HG03378 (cell line): ENCODE data around the gene KPNA1.

Source experiments
- ATAC-seq: cut with Tn5 transposase; IDR thresholded peaks from one replicate; pipeline ENCODE4 v1.9.1; 2021; ENCODE audit warnings: mild to moderate bottlenecking, moderate library complexity; ENCODE audit not compliant: unreplicated experiment

Gene KPNA1

DNA sequence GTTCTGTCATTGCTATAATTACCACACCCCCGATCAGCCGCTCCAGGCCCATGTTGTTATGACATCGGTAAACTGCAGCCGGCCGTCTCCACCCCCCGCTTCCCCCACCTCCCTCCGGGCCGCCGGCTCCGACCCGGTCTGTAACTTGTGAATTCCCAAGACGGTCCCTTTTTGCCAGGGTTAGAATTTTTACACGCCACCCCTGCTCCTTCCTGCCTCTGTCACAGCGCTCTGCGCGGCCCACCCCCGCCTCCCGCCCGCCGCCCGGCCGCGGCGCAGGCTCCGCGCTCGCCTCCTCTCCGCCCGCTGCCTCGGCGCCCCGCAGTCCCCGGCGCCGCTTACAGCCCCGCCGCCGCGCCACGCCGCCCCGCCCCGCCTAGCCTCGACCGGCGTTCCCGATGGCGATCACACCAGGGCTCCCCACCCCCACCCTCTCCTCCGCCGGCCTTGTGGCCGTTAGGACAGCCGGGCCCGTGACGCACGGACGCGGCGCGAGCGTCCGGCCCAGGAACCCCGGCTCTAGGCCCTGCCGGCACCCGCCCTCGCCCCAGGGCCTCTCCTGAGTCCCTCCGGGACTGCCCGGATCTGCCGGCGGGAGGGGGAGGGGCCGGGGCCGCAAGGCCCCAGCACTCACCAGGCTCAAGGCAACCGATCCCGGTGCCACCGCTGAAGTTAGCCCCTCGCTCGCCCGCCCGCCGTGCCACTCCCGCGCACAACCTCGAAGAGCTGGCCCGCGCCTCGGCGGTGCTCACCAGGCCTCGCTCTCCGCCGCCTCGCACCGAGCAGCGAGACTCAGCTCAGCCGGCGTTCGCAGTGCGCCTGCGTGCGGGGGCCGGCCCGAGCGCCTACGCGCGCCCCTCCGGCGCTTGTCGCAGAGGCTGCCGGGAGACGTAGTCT, at the start of gene KPNA1:
Gene KPNA1 (minus strand): TSS at position 817 of the 897 bp plus-strand sequence. CDS start 18,374 bp downstream, outside the sequence.
- peak; percentile 85 for ATAC-seq

- peak; percentile 61 for ATAC-seq
Measured at GRCh38 chr3:122564155-122564912, 49.6 kb upstream of the KPNA1 start, which contains the start of the genes DTX3L and PARP9. TSS of gene DTX3L (plus strand) at chr3:122564338. CDS start at chr3:122564427, 89 bp downstream. TSS of gene PARP9 (minus strand) at chr3:122564300. CDS start at chr3:122559620, 4,680 bp downstream.

GRCh38 chr3:122563717-122564025, 48.9 kb upstream of the KPNA1 start:
- ATAC-seq = no peak

DNA sequence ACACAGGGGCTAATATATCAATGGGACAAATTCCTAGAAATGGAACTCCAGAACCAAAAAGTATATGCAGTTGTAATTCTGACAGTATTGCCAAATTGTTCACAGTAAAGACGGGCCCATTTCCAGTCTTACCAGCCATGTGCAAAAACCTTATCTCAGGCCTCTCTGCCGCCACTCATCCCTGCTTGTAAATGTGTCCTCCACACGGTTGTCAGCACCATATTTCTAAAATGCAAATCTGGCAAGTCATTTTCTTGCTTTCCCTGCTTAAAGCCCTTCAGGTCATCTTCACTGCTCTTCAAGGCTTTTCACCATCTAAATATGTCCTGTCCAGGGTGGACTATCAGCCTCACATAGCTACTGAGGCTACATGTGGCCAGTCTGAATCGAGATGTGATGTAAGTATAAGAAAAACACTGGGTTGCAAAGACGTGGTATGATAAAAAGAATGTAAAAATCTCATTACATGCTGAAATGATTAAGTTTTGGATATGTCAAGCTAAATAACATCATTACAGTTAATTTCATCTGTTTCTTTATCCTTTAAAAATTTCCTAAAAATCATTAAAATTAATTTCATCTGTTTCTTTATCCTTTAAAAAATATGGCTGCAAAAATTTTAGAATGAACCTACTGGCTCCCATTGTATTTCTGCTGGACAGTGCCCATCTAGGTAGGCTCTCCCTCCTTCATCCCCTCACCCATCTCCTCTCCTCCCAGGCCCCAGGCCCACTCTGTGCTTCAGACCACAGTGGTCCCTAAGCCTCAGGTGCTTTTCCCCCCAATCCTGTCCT, 48.4 kb upstream of the KPNA1 start:
- ATAC-seq = no peak

DNA sequence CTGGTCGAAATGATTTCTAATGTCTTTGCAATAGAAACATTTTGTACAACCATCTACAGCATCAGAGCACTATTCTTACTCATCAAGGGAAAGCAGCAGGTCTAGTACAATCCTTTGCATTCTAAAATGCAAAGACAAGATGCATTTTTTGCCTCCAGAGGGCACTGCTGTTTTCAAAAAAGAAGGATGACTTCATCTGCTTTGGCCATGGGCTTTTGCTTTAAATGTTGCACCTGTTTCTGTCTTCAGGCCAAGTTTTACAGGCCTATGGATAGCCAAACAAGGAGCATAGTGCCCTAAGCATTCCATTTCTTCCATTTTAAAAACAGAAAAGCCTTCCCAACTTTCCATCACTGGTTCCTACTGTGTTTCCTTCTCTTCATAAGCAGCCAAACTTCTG, 45.9 kb upstream of the KPNA1 start:
- peak; percentile 43 for ATAC-seq

DNA sequence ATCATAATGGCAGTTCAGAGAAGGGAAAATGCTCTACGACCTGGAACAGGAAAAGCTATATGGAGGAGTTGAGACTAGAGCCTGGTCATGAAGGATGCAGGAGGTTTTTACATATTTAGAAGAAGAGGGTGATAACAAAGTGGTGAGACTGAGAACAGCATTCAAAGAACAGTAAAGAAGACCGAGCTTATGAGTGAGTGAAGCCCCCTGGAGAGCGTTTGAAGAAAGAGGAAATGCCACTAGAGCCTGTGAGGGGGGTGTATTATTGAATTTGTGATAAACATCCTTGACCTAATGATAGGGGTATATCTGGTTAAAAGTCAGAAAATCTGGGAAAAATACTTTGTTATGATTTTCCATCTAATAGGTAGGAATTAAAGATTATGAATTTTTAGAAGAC, 45.2 kb upstream of the KPNA1 start:
- no peak for ATAC-seq

GRCh38 chr3:122558605-122559004, 43.9 kb upstream of the KPNA1 start:
- no peak for ATAC-seq

DNA sequence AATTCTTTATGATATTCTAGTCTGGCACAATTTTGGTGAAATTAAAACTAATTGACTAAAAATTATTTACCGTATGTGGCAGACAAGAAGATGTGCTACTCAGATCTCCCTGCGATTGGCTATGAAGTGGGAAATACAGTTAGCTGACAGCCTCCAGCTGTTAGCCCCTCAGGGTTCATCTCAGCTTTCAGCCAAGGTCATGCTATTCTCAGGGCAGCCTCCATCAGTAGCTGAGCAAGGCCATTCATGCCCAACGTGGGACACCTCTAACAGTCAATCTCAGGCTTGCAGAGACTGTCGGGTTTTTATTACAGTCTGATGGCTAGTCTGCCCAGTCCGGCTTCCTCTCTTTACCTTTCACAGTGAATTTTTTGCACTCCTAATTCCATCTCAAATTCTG, 42.6 kb upstream of the KPNA1 start:
- no peak for ATAC-seq

DNA sequence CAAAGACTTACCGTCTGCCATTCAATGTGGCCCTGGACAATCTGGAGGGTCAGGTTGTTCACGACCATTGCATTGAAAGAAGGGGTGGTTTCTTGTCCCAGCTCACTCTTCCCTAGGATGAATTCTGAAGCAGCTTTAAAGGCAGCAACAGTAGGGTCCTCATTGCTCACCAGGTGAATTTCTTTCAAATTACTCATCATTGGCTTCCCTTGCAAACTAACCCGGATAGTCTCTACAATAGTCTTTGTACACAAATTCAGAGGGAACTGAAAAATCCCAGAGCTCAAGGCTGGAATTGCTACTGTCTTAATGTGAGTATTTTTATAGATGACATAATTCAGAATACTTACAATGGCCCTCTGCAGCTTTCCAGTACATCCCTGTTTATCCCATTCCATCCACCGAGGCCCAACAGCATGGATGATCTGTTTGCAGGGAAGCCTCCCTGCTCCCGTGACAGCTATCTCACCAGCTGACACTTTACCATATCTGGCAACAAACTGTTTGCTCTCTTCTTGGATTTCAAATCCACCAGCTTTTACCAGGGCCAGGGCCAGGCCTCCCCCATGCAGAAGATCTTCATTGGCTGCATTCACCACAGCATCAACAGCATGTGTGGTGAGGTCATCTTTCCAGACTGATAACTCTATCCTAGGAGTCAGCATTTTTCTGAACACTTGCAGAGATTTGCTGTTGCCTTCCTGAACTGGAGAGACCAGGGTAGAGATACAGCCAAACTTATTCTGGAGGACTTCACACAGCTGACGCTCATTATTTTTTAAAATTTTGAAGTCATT, 40.7 kb upstream of the KPNA1 start:
- no peak for ATAC-seq

GRCh38 chr3:122553171-122553570, 38.4 kb upstream of the KPNA1 start:
- no peak for ATAC-seq

- no peak for ATAC-seq
Measured at GRCh38 chr3:122548619-122549018, 33.9 kb upstream of the KPNA1 start.

DNA sequence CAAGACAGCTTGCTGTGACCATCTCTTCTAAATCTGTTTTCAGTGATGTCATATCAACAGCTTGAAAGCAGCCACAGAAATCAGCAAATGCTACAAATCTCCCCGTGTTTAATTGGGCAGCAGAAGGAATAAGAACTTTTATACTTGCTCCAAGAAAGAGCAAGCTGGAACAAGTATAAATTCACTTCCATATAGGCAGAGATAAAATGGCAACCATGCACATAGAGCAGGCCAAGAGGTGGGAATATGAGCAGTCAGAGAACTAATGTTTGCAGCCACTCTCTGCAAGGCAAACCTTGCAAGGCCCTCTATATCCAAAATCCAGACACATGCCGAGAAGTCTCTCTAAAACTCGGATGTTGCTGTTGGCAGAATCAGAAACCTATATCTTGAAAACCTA, 33.3 kb upstream of the KPNA1 start:
- no peak for ATAC-seq

GRCh38 chr3:122546151-122546550, 31.4 kb upstream of the KPNA1 start:
- no peak for ATAC-seq

DNA sequence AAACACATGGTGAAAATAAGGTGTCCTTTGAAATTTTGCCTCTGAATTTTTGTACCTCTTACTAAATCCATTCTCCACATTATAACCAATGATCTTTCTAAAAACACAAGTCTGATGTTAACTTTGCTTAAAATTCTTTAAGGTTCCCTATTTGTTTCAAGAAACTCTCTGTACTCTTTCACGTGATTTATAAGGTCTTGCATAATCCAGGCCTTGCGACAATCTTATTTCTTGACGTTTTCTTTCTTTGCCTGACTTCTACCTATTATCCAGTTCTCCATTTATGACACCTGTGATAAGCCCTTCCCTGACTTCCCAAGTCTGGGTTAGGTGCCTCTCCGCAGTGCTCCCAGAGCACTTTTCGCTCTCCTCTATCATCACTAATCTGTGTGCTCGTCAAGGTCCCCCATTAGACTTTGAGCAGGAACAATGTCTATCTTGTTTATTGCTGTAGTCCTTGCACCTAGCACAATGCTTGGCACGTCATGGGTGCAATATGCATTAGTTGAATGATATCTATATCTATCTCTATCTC, 24.3 kb upstream of the KPNA1 start:
- no peak for ATAC-seq

GRCh38 chr3:122536632-122537001, 21.9 kb upstream of the KPNA1 start:
- no peak for ATAC-seq

- ATAC-seq = no peak
Measured at GRCh38 chr3:122535964-122536631, 21.4 kb upstream of the KPNA1 start.

- ATAC-seq = peak; percentile 99
Measured at GRCh38 chr3:122533931-122534334, 19.2 kb upstream of the KPNA1 start.

- ATAC-seq = no peak
Measured at GRCh38 chr3:122533480-122533879, 18.7 kb upstream of the KPNA1 start.

GRCh38 chr3:122530164-122530563, 15.4 kb upstream of the KPNA1 start:
- ATAC-seq = no peak

GRCh38 chr3:122523317-122523716, 8.6 kb upstream of the KPNA1 start:
- no peak for ATAC-seq
